ENCODE data around the gene PACRG. TPM values are rescaled to one million over a fixed set of nuclear protein-coding genes. Genes with fewer than 3 reads are reported as not detected.

PACRG gene
- total and polyA plus RNA-seq, 2 of the 4 experiments (the other 2 are of a cell fraction) = not detected

- no peak for TF ChIP-seq MXI1 (IDR thresholded peaks at IDR 0.05; ENCODE audit: borderline replicate concordance, low read depth, low read length)
Observed at GRCh38 chr6:163309491-163310026, 581.8 kb downstream of the PACRG start (continued).

- Histone ChIP-seq H3K4me2 (ENCODE audit: low read depth, low read length) (no peak overlapping the region), H2BK20ac (ENCODE audit: low read depth, low read length) (no peak overlapping the region), H4K5ac (ENCODE audit: low read depth, low read length) (no peak overlapping the region), H3K18ac (ENCODE audit: low read depth, low read length) (no peak overlapping the region), H3K36me3 (ENCODE audit: control insufficient read depth, insufficient read depth, low read length) (no peaks in the 10 kb centered on the region), H3K27ac (ENCODE audit: insufficient read depth, low read length) (no peak overlapping the region), H3K9ac (ENCODE audit: low read depth, low read length) (no peak overlapping the region), H3K79me1 (ENCODE audit: low read depth in 1 of 2, low read length in 2 of 2) (no peaks in the 10 kb centered on the region), H3K56ac (ENCODE audit: extremely low read depth, insufficient read depth, low read length) (no peak overlapping the region), H2BK15ac (ENCODE audit: low read depth, low read length) (no peak overlapping the region), H3K4me1 (ENCODE audit: control insufficient read depth, insufficient read depth, low read length) (no peaks in the 10 kb centered on the region), H3K4me3 (ENCODE audit: insufficient read depth, low read depth, low read length) (no peak overlapping the region), H2AFZ (replicated peaks; ENCODE audit: low read length, poor library complexity) (no peak overlapping the region), H4K91ac (ENCODE audit: insufficient read depth, low read depth, low read length) (no peak overlapping the region), H4K20me1 (ENCODE audit: insufficient read depth, low read length) (no peaks in the 10 kb centered on the region), H3K27me3 (ENCODE audit: control insufficient read depth, insufficient read depth, low read length) (no peaks in the 10 kb centered on the region), H4K8ac (ENCODE audit: low read depth in 2 of 2, low read length in 2 of 2) (no peak overlapping the region), H3K14ac (replicated peaks; ENCODE audit: low read depth, low read length) (no peak overlapping the region), H2AK5ac (ENCODE audit: low read depth, low read length) (no peak overlapping the region), H2BK5ac (ENCODE audit: low read depth, low read length, poor library complexity, severe bottlenecking) (no peak overlapping the region), H3K23ac (ENCODE audit: low read depth, low read length) (no peak overlapping the region), H2BK120ac (ENCODE audit: low read depth, low read length) (no peak overlapping the region), H3K9me1 (ENCODE audit: insufficient read depth, low read length) (no peaks in the 10 kb centered on the region), H3K9me3 (ENCODE audit: control insufficient read depth, insufficient read depth, low read length) (peaks cover 4% of the 10 kb centered on the region), H3K4ac (ENCODE audit: low read depth, low read length) (no peak overlapping the region), H2AK9ac (replicated peaks; ENCODE audit: low read depth, low read length, poor library complexity) (no peak overlapping the region)
- dilution Hi-C loops (cut with HindIII; ENCODE audit: low sequenced_read_pairs, unreplicated experiment) (no loop called here), in situ Hi-C loops (cut with MboI; ENCODE audit: low sequenced_read_pairs) (no loop called here), intact Hi-C loops (cut with micrococcal nuclease) (no loop called here)
- DNase-seq = no peak
- WGBS, 2 experiments (ENCODE audit: extremely low coverage in 2 of 2, insufficient read length in 1 of 2) = 90% methylated on average over 15 of the region's 44 CpGs; no CpG with 5 or more reads in 1 of the 2 experiments
- CTCF ChIA-PET = no interaction called here
- TF ChIP-seq MAZ (IDR thresholded peaks at IDR 0.05; ENCODE audit: borderline replicate concordance, low read depth, low read length) (no peak), CTCF (conservative IDR thresholded peaks at IDR 0.05; ENCODE audit: low read depth, low read length) (no peak), CEBPB (IDR thresholded peaks at IDR 0.05; ENCODE audit: low read depth, low read length) (no peak), USF2 (IDR thresholded peaks at IDR 0.05; ENCODE audit: low read depth, low read length) (no peak), RCOR1 (IDR thresholded peaks at IDR 0.05; ENCODE audit: insufficient replicate concordance, low read length) (no peak)
- POLR2A ChIA-PET (ENCODE audit: unreplicated experiment) = no interaction called here
- no peak for ATAC-seq (ENCODE audit: low read depth)
- no TSS peak for BruUV-seq (replicated peaks)
Observed at GRCh38 chr6:163310096-163310972, 582.6 kb downstream of the PACRG start.
